ENCODE measurements around the gene RBPMS2. TPM values are rescaled to one million over a fixed set of nuclear protein-coding genes. Genes with fewer than 3 reads are reported as not detected.

RBPMS2 gene
- polyA plus RNA-seq, 2 of the 4 experiments (the other 2 are of a cell fraction), result 3.0 to 8.7 TPM

DNA sequence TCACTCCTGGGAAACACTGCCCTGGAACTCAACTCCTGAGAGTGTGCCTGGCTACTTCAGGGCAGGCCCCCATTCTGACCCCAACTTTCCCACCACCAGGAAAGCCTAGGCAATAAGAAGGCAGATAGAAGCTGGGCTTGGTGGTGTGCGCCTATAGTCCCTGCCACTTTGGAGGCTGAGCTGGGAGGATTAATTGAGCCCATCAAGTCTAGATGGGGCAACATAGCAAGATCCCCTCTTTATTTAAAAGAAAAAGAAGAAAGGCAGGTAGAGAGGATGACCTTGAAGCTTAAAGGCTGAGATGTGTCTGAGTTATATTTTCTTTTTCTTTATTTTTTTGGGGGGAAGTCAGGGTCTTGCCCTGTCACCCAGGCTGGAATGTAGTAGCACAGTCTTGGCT is 4.2 kb upstream of the RBPMS2 start (continued):
- TF ChIP-seq ELK1 (IDR thresholded peaks at IDR 0.05; ENCODE audit: low read depth, low read length) (no peak), ZC3H11A (IDR thresholded peaks at IDR 0.05) (no peak), REST (IDR thresholded peaks at IDR 0.05) (no peak), ZFP36 (IDR thresholded peaks at IDR 0.05; ENCODE audit: borderline replicate concordance, partially characterized antibody) (no peak), PHF8 (IDR thresholded peaks at IDR 0.05; ENCODE audit: borderline replicate concordance, low read depth) (no peak)

- CTCF ChIA-PET, result interaction anchor here (0.6 to 7.7 kb wide), 5 partner anchors 10 to 643 kb away, joined by 3 to 74 read pairs (median 4); no protein-coding TSS in a partner anchor
Measured at GRCh38 chr15:64779024-64779423, 3.6 kb upstream of the RBPMS2 start.

DNA sequence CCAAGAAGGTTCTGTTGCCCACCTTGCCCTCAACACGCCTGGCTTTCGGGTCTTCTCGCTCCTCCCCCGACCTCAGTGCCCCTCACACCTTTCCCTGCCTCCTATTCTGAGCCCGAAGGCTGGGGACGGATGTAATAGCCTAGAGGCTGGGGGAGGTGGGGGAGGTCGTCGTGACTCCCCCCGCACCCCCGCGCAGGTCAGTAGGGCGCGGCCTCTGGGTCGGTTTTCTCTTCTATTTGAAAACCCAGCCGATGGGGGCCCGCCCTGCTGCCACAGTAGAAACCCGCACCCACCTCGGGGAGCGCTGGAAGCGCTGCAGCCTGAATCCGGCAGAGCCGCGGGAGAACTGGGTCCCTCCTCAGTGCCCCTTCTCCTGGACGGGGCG is 1.0 kb upstream of the RBPMS2 start:
- H3K4me1 ChIP-seq, result peaks cover 11% of the 10 kb centered on the region
- ATAC-seq (no peak), DNase-seq (ENCODE audit: low read depth in 1 of 2, low spot score in 1 of 2) (no peak), FAIRE-seq (no peak)
- 84% methylated on average over 20 of the region's 25 CpGs for WGBS (ENCODE audit: missing lambda C conversion rate)
- POLR2A ChIA-PET, result no interaction called here
- TF ChIP-seq EHF (CRISPR knock-in tag; IDR thresholded peaks at IDR 0.05) (no peak), EP300 (IDR thresholded peaks at IDR 0.05) (no peak), RARB (CRISPR knock-in tag; IDR thresholded peaks at IDR 0.05) (no peak), FOSB (CRISPR knock-in tag; IDR thresholded peaks at IDR 0.05) (no peak), TP53 (CRISPR knock-in tag; IDR thresholded peaks at IDR 0.05) (no peak), HOXB5 (CRISPR knock-in tag; IDR thresholded peaks at IDR 0.05) (no peak), HOXB13 (CRISPR knock-in tag; IDR thresholded peaks at IDR 0.05; ENCODE audit: low read depth) (no peak), POLR2A (IDR thresholded peaks at IDR 0.05; ENCODE audit: low read length) (no peak), NFE2L2 (conservative IDR thresholded peaks at IDR 0.05; ENCODE audit: low read length) (no peak), ELK1 (IDR thresholded peaks at IDR 0.05; ENCODE audit: low read depth, low read length) (no peak), USF2 (IDR thresholded peaks at IDR 0.05) (no peak)
- H3K27ac ChIP-seq, result peak overlapping the region; percentile 92 to 93; a peak in 4 of 6 replicates
- CTCF ChIA-PET, result interaction anchor here (1.4 kb wide), 1 partner anchor 45 kb away, joined by 5 read pairs; no protein-coding TSS in a partner anchor
- H3K9me3 ChIP-seq, result no peaks in the 10 kb centered on the region
- peak overlapping the region; percentile 71; the same call in 2 of the 3 replicates for H3K4me3 ChIP-seq
- H3K4me2 ChIP-seq, result peak overlapping the region; percentile 100

More at GRCh38 chr15:64779024-64779423, 3.6 kb upstream of the RBPMS2 start:
- ATAC-seq (no peak), FAIRE-seq (no peak), DNase-seq (ENCODE audit: low read depth in 1 of 2, low spot score in 1 of 2) (no peak)
- no peak for TF ChIP-seq ELK1 (IDR thresholded peaks at IDR 0.05; ENCODE audit: low read depth, low read length)
- no peak for TF ChIP-seq HES2 (IDR thresholded peaks at IDR 0.05)
- no peak for TF ChIP-seq CHD2 (IDR thresholded peaks at IDR 0.05; ENCODE audit: low read length, partially characterized antibody)
- TF ChIP-seq MAZ (IDR thresholded peaks at IDR 0.05; ENCODE audit: borderline replicate concordance, low read depth, low read length), result no peak
- TF ChIP-seq ZNF302 (CRISPR knock-in tag; IDR thresholded peaks at IDR 0.05), result no peak
- no peak for TF ChIP-seq EHMT2 (IDR thresholded peaks at IDR 0.05; ENCODE audit: low read depth)
- Histone ChIP-seq H3K9me3 (no peaks in the 10 kb centered on the region), H3K4me3 (no peak overlapping the region), H3K27ac (no peak overlapping the region), H3K4me1 (peaks cover 10% of the 10 kb centered on the region), H3K4me2 (no peak overlapping the region)
- WGBS (ENCODE audit: missing lambda C conversion rate), result 46% methylated on average over 2 of the region's 2 CpGs
- POLR2A ChIA-PET, result interaction anchor here (1.7 kb wide), 1 partner anchor 47 kb away, joined by 5 read pairs; the partner anchor contains the start of gene PIF1
